ENCODE data around the gene C1QTNF6. TPM values are rescaled to one million over a fixed set of nuclear protein-coding genes. Genes with fewer than 3 reads are reported as not detected.

Gene C1QTNF6
- total RNA-seq, 1 experiment from 2014 or later = 15.2 TPM

DNA sequence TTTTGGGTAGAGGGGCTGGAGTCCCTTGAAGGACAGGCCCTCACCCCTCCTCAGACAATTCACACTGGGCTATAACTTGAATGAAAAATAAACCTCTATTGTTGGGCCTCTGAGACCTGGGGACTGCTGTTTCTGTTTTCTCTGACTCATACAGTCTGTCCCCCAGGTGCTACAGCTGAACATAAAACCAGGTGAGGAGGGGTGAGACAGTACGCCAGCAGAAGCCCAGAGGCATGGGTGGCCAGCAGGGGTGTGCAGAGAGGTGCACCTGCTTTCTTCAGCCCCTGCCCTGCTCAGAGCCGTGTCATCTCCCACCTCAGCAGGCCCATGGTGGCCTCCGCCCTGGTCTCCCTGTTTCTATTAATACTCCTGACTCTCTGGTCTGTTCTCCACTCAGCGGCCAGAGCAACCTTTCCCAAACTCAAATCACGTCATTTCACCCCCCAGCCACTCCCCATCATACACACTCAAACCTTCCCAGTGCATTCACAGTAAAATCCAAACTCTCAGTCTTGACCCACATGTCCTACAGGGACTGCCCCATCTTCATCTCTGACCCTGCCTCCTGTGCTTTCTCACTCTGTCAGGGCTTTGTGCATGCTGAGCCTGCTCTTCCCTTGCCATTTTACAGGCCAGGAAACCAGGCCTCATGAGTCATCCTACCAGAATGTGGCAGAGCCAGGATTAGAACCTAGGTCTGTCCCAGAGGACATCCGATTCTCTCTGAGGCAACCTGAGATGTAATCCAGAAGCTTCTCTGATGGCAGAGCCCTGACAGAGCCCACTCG lies 32.9 kb downstream of the C1QTNF6 start (continued):
- TF ChIP-seq SRF (IDR thresholded peaks at IDR 0.05; ENCODE audit: low read depth) (no peak), EZH2phosphoT487 (IDR thresholded peaks at IDR 0.05; ENCODE audit: borderline replicate concordance) (no peak), CEBPB (IDR thresholded peaks at IDR 0.05; ENCODE audit: low read depth) (no peak), SIN3A (IDR thresholded peaks at IDR 0.05; ENCODE audit: low read depth) (no peak)

DNA sequence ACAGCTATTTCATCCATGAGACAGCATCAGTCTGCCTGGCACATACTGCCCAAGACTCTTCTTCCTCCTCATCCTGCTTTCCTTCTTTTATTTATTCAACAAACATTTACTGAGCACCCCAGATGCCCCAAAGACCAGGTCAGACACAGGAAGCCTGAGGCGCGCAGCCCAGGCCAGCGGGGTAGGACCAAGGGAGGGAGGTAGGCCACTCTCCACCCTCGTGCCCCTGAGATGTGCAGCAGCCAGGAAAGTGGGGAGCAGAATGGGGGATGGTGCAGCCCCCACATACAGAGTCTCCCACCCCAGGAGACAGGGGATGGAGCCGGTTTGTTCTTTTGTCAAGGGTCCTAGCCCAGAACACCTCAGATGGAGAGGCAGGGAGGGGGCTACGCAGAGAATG lies 34.1 kb downstream of the C1QTNF6 start:
- H3K27ac ChIP-seq (ENCODE audit: low read depth, low read length) = no peak overlapping the region
- no peak overlapping the region for H3K4me2 ChIP-seq (ENCODE audit: low read length)
- ChIA-PET RAD21 (ENCODE audit: low non-redundant PET in 1 of 2, low total read pairs in 2 of 2, uncharacterized antibody in 2 of 2, unreplicated experiment in 2 of 2) (no interaction called here), CTCF (no interaction called here), POLR2A (no interaction called here)
- H3K4me3 ChIP-seq (replicated peaks in 1 of 2; ENCODE audit: low read depth in 1 of 2, low read length in 2 of 2) = no peak overlapping the region
- no peaks in the 10 kb centered on the region for H3K27me3 ChIP-seq (ENCODE audit: insufficient read depth, low read length)
- H3K79me2 ChIP-seq (ENCODE audit: insufficient read depth, low read length) = no peaks in the 10 kb centered on the region
- TF ChIP-seq EGR1 (IDR thresholded peaks at IDR 0.05; ENCODE audit: low read depth) = no peak
- TF ChIP-seq EZH2phosphoT487 (IDR thresholded peaks at IDR 0.05; ENCODE audit: borderline replicate concordance) = no peak
- no peak for TF ChIP-seq POLR2A (IDR thresholded peaks at IDR 0.05; ENCODE audit: borderline replicate concordance, extremely low read depth, insufficient read depth, insufficient read length)
- no peak for TF ChIP-seq ZFX (IDR thresholded peaks at IDR 0.05)
- TF ChIP-seq TCF7L2 (IDR thresholded peaks at IDR 0.05; ENCODE audit: borderline replicate concordance, extremely low read depth, insufficient read depth, insufficient read length) = no peak
- no peak for TF ChIP-seq CEBPB (IDR thresholded peaks at IDR 0.05; ENCODE audit: low read depth)
- TF ChIP-seq SP1 (IDR thresholded peaks at IDR 0.05; ENCODE audit: low read depth) = no peak
- no peak for TF ChIP-seq FOSL1 (IDR thresholded peaks at IDR 0.05; ENCODE audit: low read depth)
- no peak for ATAC-seq
- no peak overlapping the region for H3K9ac ChIP-seq (ENCODE audit: low read length)
- no peak for DNase-seq (ENCODE audit: low read depth, low spot score)
- H3K4me1 ChIP-seq (ENCODE audit: control insufficient read depth in 1 of 2, insufficient read depth in 2 of 2, low read length in 2 of 2) = peaks cover 23 to 43% of the 10 kb centered on the region in 2 experiments
- H3K9me2 ChIP-seq (ENCODE audit: insufficient read depth) = no peaks in the 10 kb centered on the region
- H2AFZ ChIP-seq (ENCODE audit: low read depth, low read length, poor library complexity, severe bottlenecking) = no peak overlapping the region
- no peaks in the 10 kb centered on the region for H4K20me1 ChIP-seq (ENCODE audit: insufficient read depth)
- peaks cover 0 to 4% of the 10 kb centered on the region in 2 experiments; a peak in 1 of 4 replicates for H3K9me3 ChIP-seq (ENCODE audit: control insufficient read depth in 1 of 2, insufficient read depth in 1 of 2, low read depth in 1 of 2, low read length in 2 of 2)
- BruUV-seq (replicated peaks) = no TSS peak
- H3K36me3 ChIP-seq (ENCODE audit: control insufficient read depth in 1 of 2, insufficient read depth in 2 of 2, low read length in 2 of 2) = no peaks in the 10 kb centered on the region
- intact Hi-C loops (cut with micrococcal nuclease) = no loop called here

Data from HCT116 (cell line).